Lung (tissue), 12 donors: Measurements from ENCODE around the gene AMBRA1. TPM values are rescaled to one million over a fixed set of nuclear protein-coding genes. Genes with fewer than 3 reads are reported as not detected.
"Not testable (repeated sequence)": the region's sequence is repeated elsewhere in the genome, so short reads cannot be mapped to it uniquely, and the experiment has no call there.

Source experiments
- ATAC-seq: fragments of 200-7000 bp; cut with Tn5 transposase; one replicate; pipeline ENCODE4 v1.9.1; 2020; ENCODE audit warnings: moderate number of reproducible peaks; ENCODE audit not compliant: insufficient read depth, low FRiP score
- DNase-seq, 3 donors: peaks; one replicate each; pipeline ENCODE4 v3.0.0-alpha.2; 2013 to 2017
- H3K27ac ChIP-seq, 2 donors: one replicate each; pipeline ENCODE4 v1.5.1; 2013; ENCODE audit warnings: mild to moderate bottlenecking in 2 of 2, moderate library complexity in 2 of 2, control low read depth in 1 of 2, inconsistent platforms in 1 of 2, low read depth in 1 of 2, low read length in 1 of 2
- H3K27me3 ChIP-seq, 3 donors: one replicate each; pipeline ENCODE4 v1.5.1; 2013; ENCODE audit warnings: low read length in 2 of 3; ENCODE audit not compliant: control insufficient read depth in 3 of 3, insufficient read depth in 3 of 3
- H3K36me3 ChIP-seq, 4 donors: one replicate each; pipeline ENCODE4 v1.5.1; 2013; ENCODE audit warnings: low read length in 4 of 4, mild to moderate bottlenecking in 1 of 4, moderate library complexity in 1 of 4; ENCODE audit not compliant: control insufficient read depth in 4 of 4, insufficient read depth in 4 of 4
- H3K4me1 ChIP-seq, 5 donors: one replicate each; pipeline ENCODE4 v1.5.1; 2013; ENCODE audit warnings: low read length in 5 of 5, mild to moderate bottlenecking in 2 of 5, moderate library complexity in 1 of 5; ENCODE audit not compliant: control insufficient read depth in 5 of 5, insufficient read depth in 5 of 5
- H3K4me3 ChIP-seq: one replicate; pipeline ENCODE4 v1.5.1; 2013; ENCODE audit warnings: mild to moderate bottlenecking, control low read depth, moderate library complexity
- H3K9ac ChIP-seq, 2 donors: one replicate each; pipeline ENCODE4 v1.5.1; 2013; ENCODE audit warnings: low read length in 2 of 2, control low read depth in 1 of 2; ENCODE audit not compliant: insufficient read depth in 1 of 2
- H3K9me3 ChIP-seq, 4 donors: one replicate each; pipeline ENCODE4 v1.5.1; 2013; ENCODE audit warnings: low read length in 3 of 4, mild to moderate bottlenecking in 1 of 4, moderate library complexity in 1 of 4; ENCODE audit not compliant: control insufficient read depth in 4 of 4, insufficient read depth in 3 of 4
- WGBS, 2 donors: extraction: QIAGEN DNeasy Blood & Tissue Kit; methylation state at CpG; one replicate each; pipeline ENCODE4 v1.1.7; 2013; 5-methylcytosine and 5-hydroxymethylcytosine counted together
- polyA plus RNA-seq, 2 donors: library from polyadenylated mRNA; stranded (reverse); fragments of 200-250 nt; gene quantifications; one replicate each; pipeline ENCODE4 v1.2.1, GENCODE V29; 2013
- total RNA-seq, 2 donors: library from RNA; depleted of rRNA in 1 of 2; stranded (reverse); fragments of >200 nt in 1 of 2; gene quantifications; one replicate each; pipeline ENCODE4 v1.2.1, GENCODE V29; 2014 to 2021
- TF ChIP-seq, protein P1 (sequence below): IDR thresholded peaks from 2 replicates; pipeline ENCODE4 v1.5.1; 2012; ENCODE audit warnings: mild to moderate bottlenecking; ENCODE audit errors: control extremely low read depth, extremely low read depth
- donor health status: control.
- donor health status: control.
- donor health status: Bipolar disorder and iron deficiency.
- donor health status: healthy.
- donor health status: DM: yes; HTN: yes; CAD: no.

The AMBRA1 gene
- total and polyA plus RNA-seq, 4 donors: 7.4 to 41.2 (median 23.7) TPM

DNA sequence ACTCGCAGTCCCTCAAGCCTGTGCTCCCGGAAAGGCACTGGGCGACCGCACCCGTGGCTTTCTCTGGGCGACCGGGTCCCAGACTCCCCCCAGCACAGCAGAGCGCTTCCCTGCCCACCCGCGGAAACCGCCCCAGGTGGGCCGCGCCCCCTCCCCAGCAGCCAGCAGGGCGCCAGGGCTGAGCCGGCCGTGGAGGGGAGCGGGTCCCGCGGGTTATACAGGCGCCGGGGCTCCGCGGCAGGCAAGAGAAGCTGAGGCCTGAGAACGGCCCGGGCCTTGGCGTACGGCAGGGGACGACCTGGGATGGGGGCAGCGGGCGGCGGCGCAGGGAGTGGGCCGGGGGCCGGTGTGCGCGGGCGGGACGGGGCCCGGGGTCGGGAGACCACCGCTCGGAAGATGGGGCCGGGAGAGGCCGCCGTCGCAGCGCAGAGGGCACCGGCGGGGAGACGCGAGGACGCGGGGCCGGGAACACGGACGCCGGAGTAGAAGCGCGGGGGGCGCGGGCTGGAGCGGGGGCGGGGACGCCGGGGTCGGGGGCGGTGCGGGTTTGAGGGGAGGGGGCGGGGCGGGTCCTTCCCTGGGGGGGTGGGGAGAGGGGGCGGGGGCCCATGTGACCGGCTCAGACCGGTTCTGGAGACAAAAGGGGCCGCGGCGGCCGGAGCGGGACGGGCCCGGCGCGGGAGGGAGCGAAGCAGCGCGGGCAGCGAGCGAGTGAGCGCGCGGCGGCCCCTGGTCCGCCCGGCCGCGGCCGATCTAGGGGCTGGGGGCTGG, 212.6 kb downstream of the AMBRA1 start, which contains the start of gene MDK:
Gene MDK (plus strand): TSS at position 622 of the 771 bp plus-strand sequence. CDS start 389 bp downstream, outside the sequence.
- TF ChIP-seq, protein P1, sequence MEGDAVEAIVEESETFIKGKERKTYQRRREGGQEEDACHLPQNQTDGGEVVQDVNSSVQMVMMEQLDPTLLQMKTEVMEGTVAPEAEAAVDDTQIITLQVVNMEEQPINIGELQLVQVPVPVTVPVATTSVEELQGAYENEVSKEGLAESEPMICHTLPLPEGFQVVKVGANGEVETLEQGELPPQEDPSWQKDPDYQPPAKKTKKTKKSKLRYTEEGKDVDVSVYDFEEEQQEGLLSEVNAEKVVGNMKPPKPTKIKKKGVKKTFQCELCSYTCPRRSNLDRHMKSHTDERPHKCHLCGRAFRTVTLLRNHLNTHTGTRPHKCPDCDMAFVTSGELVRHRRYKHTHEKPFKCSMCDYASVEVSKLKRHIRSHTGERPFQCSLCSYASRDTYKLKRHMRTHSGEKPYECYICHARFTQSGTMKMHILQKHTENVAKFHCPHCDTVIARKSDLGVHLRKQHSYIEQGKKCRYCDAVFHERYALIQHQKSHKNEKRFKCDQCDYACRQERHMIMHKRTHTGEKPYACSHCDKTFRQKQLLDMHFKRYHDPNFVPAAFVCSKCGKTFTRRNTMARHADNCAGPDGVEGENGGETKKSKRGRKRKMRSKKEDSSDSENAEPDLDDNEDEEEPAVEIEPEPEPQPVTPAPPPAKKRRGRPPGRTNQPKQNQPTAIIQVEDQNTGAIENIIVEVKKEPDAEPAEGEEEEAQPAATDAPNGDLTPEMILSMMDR: no peak
- peak; percentile 84 to 91 (median 88) for DNase-seq
- Histone ChIP-seq H3K27ac (peak within 1 kb of the TSS; percentile 25 to 64), H3K4me3 (peak within 1 kb of the TSS; percentile 54), H3K4me1 (peaks cover 0 to 19% (median 7%) of the 10 kb centered on the region in 5 donors), H3K9me3 (no peaks in the 10 kb centered on the region), H3K27me3 (no peaks in the 10 kb centered on the region), H3K36me3 (peaks cover 0 to 19% (median 6%) of the 10 kb centered on the region in 4 donors), H3K9ac (peak within 1 kb of the TSS; percentile 25 to 61)
- 1% methylated on average over 71 to 96 of the region's 96 CpGs for WGBS, 2 donors
- ATAC-seq: peak; percentile 8

GRCh38 chr11:46380340-46381047, 213.3 kb downstream of the AMBRA1 start:
- Histone ChIP-seq H3K27me3 (no peaks in the 10 kb centered on the region), H3K9ac (no peak overlapping the region), H3K4me3 (peak overlapping the region; percentile 54), H3K36me3 (peaks cover 0 to 26% (median 8%) of the 10 kb centered on the region in 4 donors), H3K27ac (peak overlapping the region; percentile 25 to 64), H3K4me1 (peaks cover 0 to 19% (median 7%) of the 10 kb centered on the region in 5 donors), H3K9me3 (no peaks in the 10 kb centered on the region)
- DNase-seq (peak; percentile 77 to 82 (median 79)), ATAC-seq (peak; percentile 66)
- TF ChIP-seq, protein P1: no peak
- 1% methylated on average over 37 to 45 of the region's 45 CpGs for WGBS, 2 donors

- peaks cover 0 to 34% (median 10%) of the 10 kb centered on the region in 4 donors for H3K36me3 ChIP-seq
- WGBS, 2 donors: 56 to 57% methylated on average over 26 to 34 of the region's 36 CpGs
- not testable (repeated sequence) for H3K9ac ChIP-seq, H3K9me3 ChIP-seq, ATAC-seq, H3K4me3 ChIP-seq, H3K27me3 ChIP-seq
- peak overlapping the region in 1 of 2 donors; percentile 64 for H3K27ac ChIP-seq
- peak; percentile 48 to 67 (median 61) for DNase-seq
- peaks cover 0 to 19% (median 7%) of the 10 kb centered on the region in 5 donors for H3K4me1 ChIP-seq
These were observed 214.1 kb downstream of the AMBRA1 start for GRCh38 chr11:46379482-46380293.
